A673 (cell line): ENCODE data around the gene GPR33.

Experiments
- CTCF ChIP-seq: fragments of 300-800, 200-600 bp; sonication (generic); conservative IDR thresholded peaks from 2 replicates; pipeline ENCODE4 v1.5.1; 2017; ENCODE audit warnings: low read depth, mild to moderate bottlenecking, antibody characterized with exemption, low read length, moderate library complexity, mixed read lengths
- EZH2 ChIP-seq: fragments of 200-600 bp; sonication (generic); IDR thresholded peaks from 2 replicates; pipeline ENCODE4 v1.6.1; 2017; ENCODE audit warnings: borderline replicate concordance, low read depth, mild to moderate bottlenecking, mixed read lengths, antibody characterized with exemption, low read length; ENCODE audit not compliant: poor library complexity, severe bottlenecking

- no peak for TF ChIP-seq EZH2
- no peak for TF ChIP-seq CTCF
These were observed 21.3 kb downstream of the GPR33 start for GRCh38 chr14:31466554-31466953.
